H9 (cell line): ENCODE results near the gene CABYR. TPM values are rescaled to one million over a fixed set of nuclear protein-coding genes. Genes with fewer than 3 reads are reported as not detected.

Experiments used
- DNase-seq: peaks from one replicate; pipeline ENCODE4 v3.0.0-alpha.2; 2017
- H2AFZ ChIP-seq: one replicate; pipeline ENCODE4 v1.6.1; 2013; ENCODE audit warnings: mild to moderate bottlenecking, low read length, control low read depth, moderate library complexity
- H2AK5ac ChIP-seq: 2 replicates; pipeline ENCODE4 v1.6.1; 2013; ENCODE audit warnings: low read length, control low read depth, mixed read lengths; ENCODE audit not compliant: insufficient read length
- H2BK120ac ChIP-seq: one replicate; pipeline ENCODE4 v1.6.1; 2013; ENCODE audit warnings: low read depth, mild to moderate bottlenecking, low read length, control low read depth, inconsistent platforms; ENCODE audit not compliant: poor library complexity, severe bottlenecking
- H2BK12ac ChIP-seq: 2 replicates; pipeline ENCODE4 v1.6.1; 2013; ENCODE audit warnings: low read length, control low read depth, mixed read lengths, low read depth; ENCODE audit not compliant: insufficient read length
- H2BK15ac ChIP-seq: 2 replicates; pipeline ENCODE4 v1.6.1; 2013; ENCODE audit warnings: low read depth, low read length, control low read depth
- H2BK20ac ChIP-seq: one replicate; pipeline ENCODE4 v1.6.1; 2013; ENCODE audit warnings: low read depth, mild to moderate bottlenecking, low read length, control low read depth, inconsistent platforms; ENCODE audit not compliant: poor library complexity, severe bottlenecking
- H2BK5ac ChIP-seq: 2 replicates; pipeline ENCODE4 v1.6.1; 2013; ENCODE audit warnings: low read length, control low read depth, mixed read lengths; ENCODE audit not compliant: insufficient read length
- H3K14ac ChIP-seq: 2 replicates; pipeline ENCODE4 v1.6.1; 2013; ENCODE audit warnings: low read length, control low read depth; ENCODE audit not compliant: insufficient read depth
- H3K18ac ChIP-seq: 2 replicates; pipeline ENCODE4 v1.6.1; 2013; ENCODE audit warnings: low read depth, mild to moderate bottlenecking, mixed read lengths, low read length, control low read depth; ENCODE audit not compliant: insufficient read length
- H3K23ac ChIP-seq: 2 replicates; pipeline ENCODE4 v1.6.1; 2013; ENCODE audit warnings: low read length, control low read depth, mixed read lengths, low read depth; ENCODE audit not compliant: insufficient read length
- H3K23me2 ChIP-seq: 2 replicates; pipeline ENCODE4 v1.6.1; 2013; ENCODE audit warnings: low read depth, mild to moderate bottlenecking, mixed read lengths, low read length, control low read depth; ENCODE audit not compliant: insufficient read length, poor library complexity, severe bottlenecking
- H3K27ac ChIP-seq: 2 replicates; pipeline ENCODE4 v1.5.1; 2013; ENCODE audit warnings: low read length, control low read depth, mixed read lengths, low read depth; ENCODE audit not compliant: insufficient read length
- H3K27me3 ChIP-seq: 2 replicates; pipeline ENCODE4 v1.6.1; 2013; ENCODE audit warnings: low read length, control low read depth, inconsistent platforms; ENCODE audit not compliant: insufficient read depth
- H3K4ac ChIP-seq: 2 replicates; pipeline ENCODE4 v1.6.1; 2013; ENCODE audit warnings: low read depth, mild to moderate bottlenecking, control low read depth, inconsistent platforms, low read length, moderate library complexity
- H3K4me1 ChIP-seq: 2 replicates; pipeline ENCODE4 v1.6.1; 2013; ENCODE audit warnings: low read length, control low read depth, inconsistent platforms; ENCODE audit not compliant: insufficient read depth
- H3K4me2 ChIP-seq: 2 replicates; pipeline ENCODE4 v1.6.1; 2013; ENCODE audit warnings: low read length, control low read depth, mixed read lengths; ENCODE audit not compliant: insufficient read length, insufficient read depth
- H3K56ac ChIP-seq: 2 replicates; pipeline ENCODE4 v1.6.1; 2013; ENCODE audit warnings: low read depth, mild to moderate bottlenecking, mixed read lengths, low read length, control low read depth; ENCODE audit not compliant: insufficient read length
- H3K79me1 ChIP-seq: 2 replicates; pipeline ENCODE4 v1.6.1; 2013; ENCODE audit warnings: low read depth, mild to moderate bottlenecking, moderate library complexity, low read length, control low read depth, inconsistent platforms; ENCODE audit not compliant: insufficient read depth, poor library complexity, severe bottlenecking
- H3K79me2 ChIP-seq: 2 replicates; pipeline ENCODE4 v1.6.1; 2013; ENCODE audit warnings: low read length, control low read depth, inconsistent platforms; ENCODE audit not compliant: insufficient read depth
- H3K9ac ChIP-seq: 2 replicates; pipeline ENCODE4 v1.6.1; 2013; ENCODE audit warnings: low read length, control low read depth, mixed read lengths; ENCODE audit not compliant: insufficient read length; ENCODE audit errors: extremely low read depth
- H3K9me3 ChIP-seq: one replicate; pipeline ENCODE4 v1.6.1; 2013; ENCODE audit warnings: low read depth, low read length, inconsistent platforms; ENCODE audit not compliant: control insufficient read depth
- H3T11ph ChIP-seq: one replicate; pipeline ENCODE4 v1.6.1; 2013; ENCODE audit warnings: mild to moderate bottlenecking, low read length, control low read depth, inconsistent platforms
- H4K20me1 ChIP-seq: one replicate; pipeline ENCODE4 v1.6.1; 2013; ENCODE audit not compliant: control insufficient read depth, insufficient read length, insufficient read depth
- H4K5ac ChIP-seq: 2 replicates; pipeline ENCODE4 v1.6.1; 2013; ENCODE audit warnings: low read depth, mild to moderate bottlenecking, mixed read lengths, low read length, control low read depth; ENCODE audit not compliant: insufficient read length
- H4K8ac ChIP-seq: replicated peaks from 2 replicates; pipeline ENCODE4 v1.6.1; 2013; ENCODE audit warnings: low read length, control low read depth, mixed read lengths, low read depth; ENCODE audit not compliant: insufficient read length
- H4K91ac ChIP-seq: 2 replicates; pipeline ENCODE4 v1.6.1; 2013; ENCODE audit warnings: low read depth, mild to moderate bottlenecking, moderate library complexity, mixed read lengths, low read length, control low read depth; ENCODE audit not compliant: insufficient read length
- H3K27ac Mint-ChIP-seq, 3 experiments: 2 replicates in 2 of 3; 3 replicates in 1 of 3; pipeline ENCODE4 v1.8.0; 2020 to 2021; ENCODE audit warnings: mixed read lengths in 3 of 3, mild to moderate bottlenecking in 1 of 3, moderate library complexity in 1 of 3
- H3K27me3 Mint-ChIP-seq: 2 replicates; pipeline ENCODE4 v1.8.0; 2021; ENCODE audit warnings: low read depth, mild to moderate bottlenecking, moderate library complexity, mixed read lengths
- H3K36me3 Mint-ChIP-seq, 3 experiments: 2 replicates in 2 of 3; 3 replicates in 1 of 3; pipeline ENCODE4 v1.8.0; 2020 to 2021; ENCODE audit warnings: low read depth in 3 of 3, mixed read lengths in 3 of 3; ENCODE audit not compliant: insufficient read depth in 1 of 3
- H3K4me1 Mint-ChIP-seq, 2 experiments: 2 replicates each; pipeline ENCODE4 v1.8.0; 2020; ENCODE audit warnings: mixed read lengths in 2 of 2
- H3K4me3 Mint-ChIP-seq, 2 experiments: 2 replicates in 1 of 2; 3 replicates in 1 of 2; pipeline ENCODE4 v1.8.0; 2020 to 2021; ENCODE audit warnings: mild to moderate bottlenecking in 2 of 2, mixed read lengths in 2 of 2, moderate library complexity in 1 of 2
- H3K9me3 Mint-ChIP-seq, 2 experiments: 2 replicates in 1 of 2; 3 replicates in 1 of 2; pipeline ENCODE4 v1.8.0; 2020; ENCODE audit warnings: mild to moderate bottlenecking in 2 of 2, mixed read lengths in 2 of 2, moderate library complexity in 1 of 2
- WGBS: extraction: QIAGEN DNeasy Blood & Tissue Kit; methylation state at CpG from one replicate; pipeline ENCODE4 v1.1.7; 2013; ENCODE audit warnings: missing lambda C conversion rate, low lambda C conversion rate, mixed read lengths; ENCODE audit not compliant: insufficient read length; ENCODE audit errors: extremely low coverage; 5-methylcytosine and 5-hydroxymethylcytosine counted together
- total RNA-seq: library from RNA; stranded (reverse); gene quantifications from 2 replicates; pipeline ENCODE4 v1.2.1, GENCODE V29; 2021
- TF ChIP-seq, protein P1 (sequence below): fragments of 200-600 bp; sonication (generic); conservative IDR thresholded peaks from 3 replicates; pipeline ENCODE4 v1.8.0; 2021; ENCODE audit warnings: antibody characterized with exemption, mild to moderate bottlenecking

Gene CABYR
- total RNA-seq, 1 experiment from 2014 or later = 13.6 TPM

- Histone ChIP-seq H3K56ac (no peak overlapping the region), H3K23ac (no peak overlapping the region), H2AK5ac (no peak overlapping the region), H2BK120ac (no peak overlapping the region), H4K91ac (no peak overlapping the region), H3K9me3 (no peaks in the 10 kb centered on the region), H3K27ac (no peak overlapping the region), H3K79me2 (no peaks in the 10 kb centered on the region), H2BK15ac (no peak overlapping the region), H3K4me2 (no peak overlapping the region), H3K18ac (no peak overlapping the region), H3K4me1 (no peaks in the 10 kb centered on the region; the same call in 1 of the 2 replicates), H2BK20ac (no peak overlapping the region), H3K23me2 (no peaks in the 10 kb centered on the region), H3K9ac (no peak overlapping the region), H3K14ac (no peak overlapping the region), H3T11ph (no peak overlapping the region), H2BK5ac (no peak overlapping the region), H2BK12ac (no peak overlapping the region), H3K27me3 (no peaks in the 10 kb centered on the region), H4K8ac (no peak overlapping the region), H4K5ac (no peak overlapping the region), H2AFZ (no peak overlapping the region), H3K79me1 (no peaks in the 10 kb centered on the region), H4K20me1 (no peaks in the 10 kb centered on the region), H3K4ac (no peak overlapping the region)
- Mint-ChIP-seq H3K4me3 (no peak overlapping the region), H3K4me1 (peaks cover 12 to 17% of the 10 kb centered on the region in 2 experiments), H3K27me3 (no peaks in the 10 kb centered on the region), H3K27ac (0 out of 7 replicates have a peak overlapping the region, but pooled peaks of 1 of the 3 experiments have one; percentile 12), H3K9me3 (no peaks in the 10 kb centered on the region), H3K36me3 (peaks cover 12 to 20% (median 14%) of the 10 kb centered on the region in 3 experiments; a peak in 6 of 7 replicates)
- TF ChIP-seq, protein P1, sequence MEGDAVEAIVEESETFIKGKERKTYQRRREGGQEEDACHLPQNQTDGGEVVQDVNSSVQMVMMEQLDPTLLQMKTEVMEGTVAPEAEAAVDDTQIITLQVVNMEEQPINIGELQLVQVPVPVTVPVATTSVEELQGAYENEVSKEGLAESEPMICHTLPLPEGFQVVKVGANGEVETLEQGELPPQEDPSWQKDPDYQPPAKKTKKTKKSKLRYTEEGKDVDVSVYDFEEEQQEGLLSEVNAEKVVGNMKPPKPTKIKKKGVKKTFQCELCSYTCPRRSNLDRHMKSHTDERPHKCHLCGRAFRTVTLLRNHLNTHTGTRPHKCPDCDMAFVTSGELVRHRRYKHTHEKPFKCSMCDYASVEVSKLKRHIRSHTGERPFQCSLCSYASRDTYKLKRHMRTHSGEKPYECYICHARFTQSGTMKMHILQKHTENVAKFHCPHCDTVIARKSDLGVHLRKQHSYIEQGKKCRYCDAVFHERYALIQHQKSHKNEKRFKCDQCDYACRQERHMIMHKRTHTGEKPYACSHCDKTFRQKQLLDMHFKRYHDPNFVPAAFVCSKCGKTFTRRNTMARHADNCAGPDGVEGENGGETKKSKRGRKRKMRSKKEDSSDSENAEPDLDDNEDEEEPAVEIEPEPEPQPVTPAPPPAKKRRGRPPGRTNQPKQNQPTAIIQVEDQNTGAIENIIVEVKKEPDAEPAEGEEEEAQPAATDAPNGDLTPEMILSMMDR = no peak
- whole genome bisulfite sequencing = no CpG with 5 or more reads among the region's 5 CpGs
- no peak for DNase-seq
These were observed 38.8 kb downstream of the CABYR start for GRCh38 chr18:24177499-24178133.
